Hematopoietic multipotent progenitor cell treated with erythropoietin and hydrocortisone succinate and interleukin-3 and kit ligand, for 6 days (in vitro differentiated cells): ENCODE measurements around the gene B3GALT2.
"Not testable (repeated sequence)": the region's sequence is repeated elsewhere in the genome, so short reads cannot be mapped to it uniquely, and the experiment has no call there.

ENCODE experiments used
- DNase-seq: peaks from one replicate; pipeline ENCODE4 v3.0.0-alpha.2; 2015

B3GALT2 gene, protein sequence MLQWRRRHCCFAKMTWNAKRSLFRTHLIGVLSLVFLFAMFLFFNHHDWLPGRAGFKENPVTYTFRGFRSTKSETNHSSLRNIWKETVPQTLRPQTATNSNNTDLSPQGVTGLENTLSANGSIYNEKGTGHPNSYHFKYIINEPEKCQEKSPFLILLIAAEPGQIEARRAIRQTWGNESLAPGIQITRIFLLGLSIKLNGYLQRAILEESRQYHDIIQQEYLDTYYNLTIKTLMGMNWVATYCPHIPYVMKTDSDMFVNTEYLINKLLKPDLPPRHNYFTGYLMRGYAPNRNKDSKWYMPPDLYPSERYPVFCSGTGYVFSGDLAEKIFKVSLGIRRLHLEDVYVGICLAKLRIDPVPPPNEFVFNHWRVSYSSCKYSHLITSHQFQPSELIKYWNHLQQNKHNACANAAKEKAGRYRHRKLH

DNA sequence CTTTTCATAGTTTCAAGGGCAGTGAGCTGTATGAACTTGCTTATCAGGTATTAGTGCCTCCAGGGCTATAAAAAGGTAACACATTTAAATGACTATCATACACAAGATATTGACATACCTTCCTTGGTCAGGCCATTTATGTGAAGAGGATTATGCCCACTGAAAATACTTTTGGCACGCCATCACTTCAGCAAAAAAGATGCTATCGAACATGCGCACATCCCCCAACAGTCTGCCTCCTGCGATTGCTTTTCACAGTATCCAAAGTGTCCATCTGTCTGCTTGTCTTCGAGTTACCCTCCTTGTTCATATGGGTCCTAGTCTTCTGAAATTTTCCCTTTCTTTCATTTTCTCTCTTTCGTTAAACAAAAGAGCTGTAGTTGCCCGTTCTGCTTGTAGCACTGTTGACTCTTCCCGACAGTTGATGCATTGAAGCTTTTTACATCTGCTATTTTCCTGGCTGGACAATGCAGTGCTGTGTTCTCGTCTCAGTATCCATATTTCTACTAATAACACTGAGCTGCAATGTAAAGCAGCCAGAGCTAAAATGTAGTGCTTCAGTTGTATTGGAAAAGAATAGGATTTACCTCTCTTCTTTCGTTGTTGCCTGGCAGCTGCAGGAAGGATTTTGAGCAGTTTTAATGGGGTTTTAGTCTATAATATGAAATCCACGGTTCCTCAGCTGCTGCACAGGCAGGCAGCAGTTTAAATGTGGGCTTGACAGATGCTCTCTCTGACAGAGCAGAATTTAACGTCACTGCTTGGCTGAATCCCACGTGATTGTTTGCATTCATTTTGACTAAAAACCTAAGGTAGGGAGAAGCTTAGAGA is at the start of gene B3GALT2:
Gene B3GALT2, minus strand, starts transcription at position 713 of the 831 bp plus-strand sequence. CDS start 5,051 bp downstream, outside the sequence.
- peak; percentile 41 for DNase-seq

DNA sequence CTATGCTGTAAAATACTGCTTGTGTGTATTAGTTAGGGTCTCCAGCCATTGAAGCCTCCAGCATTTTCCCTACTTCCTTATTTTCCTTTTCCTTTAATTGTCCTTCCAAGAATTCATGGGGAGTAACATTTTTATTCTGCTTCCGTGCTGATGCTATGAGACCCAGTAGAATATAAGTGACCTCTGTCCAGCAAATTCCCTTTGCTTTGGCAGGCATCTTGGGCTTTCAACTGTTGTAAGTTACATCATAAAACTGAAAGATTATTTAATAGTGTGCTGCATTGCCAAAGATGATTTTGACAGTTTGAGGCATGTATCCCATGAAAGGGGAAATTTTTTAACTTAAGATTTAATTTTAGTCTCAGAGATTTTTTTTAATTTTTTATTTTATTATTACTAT is 48.1 kb upstream of the B3GALT2 start:
- DNase-seq = no peak

DNA sequence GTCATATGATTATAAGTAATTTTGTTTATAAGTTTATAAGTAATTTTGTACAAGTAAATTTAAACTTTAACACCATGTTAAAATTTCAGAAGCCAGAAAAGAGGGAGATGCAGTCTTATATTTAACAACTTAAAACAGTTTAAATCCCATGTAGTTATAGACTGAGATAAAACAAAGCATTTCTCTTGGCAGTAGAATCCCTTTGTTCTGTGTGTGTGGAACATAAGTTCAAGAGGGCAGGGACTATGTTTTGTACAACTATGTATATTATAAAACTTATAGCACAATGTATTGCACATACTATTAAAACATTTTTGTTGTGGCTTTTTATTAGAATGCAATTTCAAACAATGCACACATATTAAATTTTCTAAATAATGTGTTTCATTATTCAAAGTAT is 44.7 kb upstream of the B3GALT2 start:
- DNase-seq = not testable (repeated sequence)

DNA sequence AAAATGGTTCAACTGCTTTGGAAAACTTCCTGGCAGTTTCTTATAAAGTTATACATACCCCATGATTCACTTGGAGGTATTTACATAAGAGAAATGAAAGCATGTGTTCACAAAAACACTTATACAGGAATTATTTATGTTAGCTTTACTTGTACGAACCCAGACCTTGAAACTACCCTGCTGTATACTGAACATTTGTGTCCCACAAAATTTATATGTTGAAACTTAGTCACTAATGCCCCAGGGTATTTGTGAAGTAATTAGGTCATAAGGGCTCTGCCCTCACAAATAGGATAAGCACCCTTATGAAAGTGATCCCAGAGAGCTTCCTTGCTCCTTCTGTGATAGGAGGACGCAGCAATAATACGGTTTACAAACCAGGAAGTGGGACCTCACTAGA is 42.7 kb upstream of the B3GALT2 start:
- DNase-seq = no peak

DNA sequence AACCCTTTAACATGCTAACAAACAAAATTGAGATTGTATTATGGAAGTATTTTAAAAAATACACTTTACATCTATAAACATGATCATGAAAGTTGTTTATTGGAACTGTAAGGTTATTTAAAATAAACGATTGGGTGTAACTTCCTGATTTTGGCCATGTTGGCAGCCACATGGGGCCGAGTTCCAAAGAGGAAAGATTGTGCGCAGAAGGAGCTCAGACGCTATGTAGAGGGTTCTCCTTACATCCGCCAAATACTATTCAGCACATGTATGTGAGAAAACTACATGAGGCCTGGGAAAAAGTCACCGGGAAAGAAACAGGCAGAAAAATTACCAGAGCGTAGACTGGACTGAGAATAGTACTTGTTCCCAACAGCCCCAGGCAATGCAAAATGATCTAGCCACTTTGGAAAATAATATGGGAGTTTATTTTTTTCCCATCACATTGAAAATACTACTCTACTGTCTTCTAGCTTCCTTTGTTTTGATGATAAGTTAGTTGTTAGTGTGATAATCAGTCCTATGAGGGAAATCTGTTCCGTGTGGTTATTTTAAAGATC is 35.7 kb upstream of the B3GALT2 start:
- DNase-seq = no peak

DNA sequence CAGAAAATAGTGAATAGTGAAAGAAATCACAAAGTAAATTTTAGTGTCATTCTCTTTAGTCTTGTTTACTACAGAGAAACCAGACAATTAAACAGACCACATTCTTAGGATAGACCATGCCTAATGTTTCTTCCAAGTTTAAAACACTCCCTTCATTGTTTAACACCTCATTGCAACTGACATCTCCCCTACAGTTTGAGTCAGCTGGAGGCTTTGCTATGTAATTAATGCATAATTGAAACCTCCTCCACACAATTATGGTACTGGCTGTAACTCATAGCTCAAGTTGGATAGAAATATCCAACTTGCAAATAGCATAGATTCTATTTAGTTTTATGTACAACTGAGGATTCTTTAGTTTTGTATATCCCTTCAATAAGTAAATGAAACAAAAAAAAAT is 35.2 kb upstream of the B3GALT2 start:
- DNase-seq = no peak

DNA sequence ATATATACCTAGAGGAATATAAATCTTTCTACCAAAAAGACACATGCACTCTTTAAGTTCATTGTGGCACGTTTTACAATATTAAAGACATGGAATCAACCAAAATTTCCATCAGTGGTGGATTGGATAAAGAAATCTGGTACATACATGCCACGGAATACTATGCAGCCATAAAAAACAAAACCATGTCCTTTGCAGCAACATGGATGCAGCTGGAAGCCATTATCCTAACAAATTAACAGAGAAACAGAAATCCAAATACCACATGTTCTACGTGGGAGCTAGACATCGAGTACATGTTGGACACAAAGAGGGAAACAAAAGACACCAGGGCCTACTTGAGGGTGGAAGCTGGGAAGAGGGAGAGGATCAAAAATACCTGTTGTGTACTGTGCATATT is 33.0 kb upstream of the B3GALT2 start:
- DNase-seq = no peak

DNA sequence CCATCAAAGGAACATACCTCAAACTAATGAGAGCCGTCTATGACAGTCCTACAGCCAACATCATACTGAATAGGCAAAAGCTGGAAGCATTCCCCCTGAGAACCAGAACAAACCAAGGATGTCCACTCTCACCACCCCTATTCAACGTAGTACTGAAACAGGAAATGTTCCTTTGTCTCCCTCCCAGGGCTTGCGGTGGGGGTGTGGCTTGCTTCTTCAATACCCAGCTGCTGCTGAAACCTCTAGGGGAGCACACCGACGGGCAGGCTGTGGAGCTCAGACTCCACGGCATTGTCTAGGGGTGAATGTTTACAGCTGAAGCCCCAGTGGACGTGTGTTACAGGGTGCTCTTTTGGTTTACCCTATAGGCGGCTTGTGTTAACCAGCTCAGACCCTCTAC is 30.5 kb upstream of the B3GALT2 start:
- DNase-seq = no peak

DNA sequence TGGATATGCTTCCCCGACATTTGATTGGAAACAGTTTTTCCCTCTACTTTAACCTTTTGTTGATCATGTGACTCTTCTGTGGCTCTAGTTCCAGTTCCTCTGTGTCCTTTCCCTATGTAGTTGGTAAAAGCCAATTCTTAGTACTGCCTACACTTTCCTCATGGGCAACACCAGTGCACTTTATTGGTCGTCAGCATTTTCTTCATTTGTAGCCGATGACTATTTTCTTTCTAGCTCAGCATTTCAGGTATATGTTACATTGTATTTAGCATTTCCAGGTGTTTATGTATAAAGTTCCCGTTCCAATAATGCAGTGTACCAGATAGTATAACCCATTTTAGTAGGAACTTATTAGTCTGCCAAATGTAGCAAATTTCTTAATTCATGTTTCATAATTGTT is 27.6 kb upstream of the B3GALT2 start:
- DNase-seq = no peak

DNA sequence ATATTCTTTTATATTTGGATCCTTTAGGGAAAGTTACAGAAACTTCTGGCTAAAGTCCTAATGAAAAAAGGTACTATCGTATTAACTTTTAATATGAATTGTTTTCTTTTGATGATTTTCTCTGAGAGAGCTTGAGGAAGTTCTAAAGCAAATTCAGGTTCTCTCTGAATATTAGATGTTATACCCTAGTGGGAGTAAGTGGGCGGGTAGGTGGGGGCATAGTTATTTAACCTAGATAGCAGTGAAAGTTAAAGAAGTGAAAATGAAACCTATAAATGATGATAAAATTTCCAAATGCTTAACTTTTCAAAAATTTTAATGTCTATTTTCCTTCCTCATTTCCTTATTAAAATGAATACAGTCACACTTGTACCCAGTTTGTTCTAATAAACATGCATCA is 26.2 kb upstream of the B3GALT2 start:
- no peak for DNase-seq

DNA sequence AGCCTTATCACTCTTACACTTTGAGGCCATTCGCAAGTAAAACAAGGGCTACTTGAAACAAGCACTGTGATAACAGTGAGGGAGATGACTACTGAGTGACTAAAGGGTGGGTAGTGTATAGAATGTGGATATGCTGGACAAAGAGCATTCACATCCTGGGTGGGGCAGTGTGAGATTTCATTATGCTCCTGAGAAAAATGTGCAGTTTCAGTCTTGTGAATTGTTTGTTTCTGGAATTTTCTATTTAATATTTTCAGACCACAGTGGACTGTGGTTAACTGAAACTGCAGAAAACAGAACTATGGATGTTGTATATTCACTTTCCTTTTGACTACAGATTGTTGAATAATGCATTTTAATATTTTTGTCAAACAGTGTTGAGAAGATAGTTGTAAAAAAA is 25.1 kb upstream of the B3GALT2 start:
- DNase-seq = no peak

DNA sequence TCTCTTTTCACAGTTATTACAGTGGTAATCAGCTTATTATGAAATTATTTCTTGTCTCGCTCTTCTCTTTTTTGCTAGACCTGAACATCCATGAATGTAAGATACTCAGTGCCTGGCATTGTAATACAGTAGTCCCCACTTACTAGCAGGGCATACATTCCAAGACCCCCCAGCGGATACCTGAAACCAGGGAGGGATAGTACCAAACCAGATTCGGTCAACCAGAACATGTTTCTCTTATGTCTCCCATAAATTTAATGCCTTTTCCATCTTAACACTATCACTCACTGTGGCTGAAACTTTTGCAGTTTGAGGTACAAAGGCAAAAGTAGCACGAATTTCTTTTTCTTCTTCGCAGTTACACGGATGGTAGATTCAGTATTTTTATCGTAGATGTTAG is 24.6 kb upstream of the B3GALT2 start:
- no peak for DNase-seq

DNA sequence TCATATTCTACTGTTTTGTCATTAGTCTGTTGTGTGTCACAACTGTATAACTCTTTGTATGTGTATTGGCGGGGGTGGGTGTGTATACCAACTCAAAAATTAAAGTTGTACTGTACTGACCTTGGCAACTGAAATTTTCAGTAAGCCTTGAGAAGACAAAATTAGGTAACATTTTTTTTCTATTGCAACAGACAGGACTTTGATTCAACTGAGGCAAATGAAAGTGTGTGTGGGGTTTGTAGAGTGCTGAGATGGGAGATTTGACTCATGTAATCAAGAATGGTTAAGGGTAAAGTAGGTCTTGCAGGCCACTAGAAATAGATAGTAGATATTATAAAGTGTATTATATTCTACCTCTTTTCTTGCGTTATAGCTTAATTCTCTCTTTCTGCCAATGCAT is 14.6 kb upstream of the B3GALT2 start:
- DNase-seq = no peak

DNA sequence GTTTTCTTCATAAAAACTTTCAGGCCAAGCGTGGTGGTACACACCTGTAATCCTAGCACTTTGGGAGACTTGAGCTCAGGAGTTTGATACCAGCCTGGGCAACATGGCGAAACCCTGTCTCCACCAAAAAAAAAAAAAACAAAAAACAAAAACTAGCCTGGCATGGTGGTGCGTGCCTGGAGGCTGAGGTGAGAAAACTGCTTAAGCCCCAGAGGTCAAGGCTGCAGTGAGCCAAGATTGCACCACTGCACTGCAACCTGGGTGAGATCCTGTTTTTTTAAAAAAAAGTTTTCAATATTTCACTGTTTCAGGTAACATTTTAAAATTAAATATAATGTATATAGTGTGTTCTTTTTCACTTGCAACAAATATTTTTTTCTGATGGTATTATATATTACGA is 13.5 kb upstream of the B3GALT2 start:
- DNase-seq = no peak

DNA sequence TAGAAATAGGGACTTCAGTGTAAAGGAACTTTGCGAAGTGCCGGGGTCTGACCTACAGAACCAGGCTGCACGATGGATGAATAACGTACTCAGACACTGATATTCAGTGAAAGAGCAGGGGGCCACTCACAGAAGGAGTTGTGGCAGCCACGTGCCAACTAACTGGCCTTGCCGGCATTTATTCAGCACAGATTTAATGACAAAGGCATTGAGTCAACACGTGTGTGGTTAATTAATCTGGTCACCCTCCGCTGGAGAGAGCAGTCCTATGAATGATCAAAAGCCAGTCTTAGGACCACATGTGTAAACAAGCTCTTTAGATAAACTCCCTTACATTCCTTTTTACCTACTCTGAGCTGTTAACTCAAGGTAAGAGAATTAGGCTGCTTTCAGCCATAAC is 6.2 kb upstream of the B3GALT2 start:
- DNase-seq = no peak

DNA sequence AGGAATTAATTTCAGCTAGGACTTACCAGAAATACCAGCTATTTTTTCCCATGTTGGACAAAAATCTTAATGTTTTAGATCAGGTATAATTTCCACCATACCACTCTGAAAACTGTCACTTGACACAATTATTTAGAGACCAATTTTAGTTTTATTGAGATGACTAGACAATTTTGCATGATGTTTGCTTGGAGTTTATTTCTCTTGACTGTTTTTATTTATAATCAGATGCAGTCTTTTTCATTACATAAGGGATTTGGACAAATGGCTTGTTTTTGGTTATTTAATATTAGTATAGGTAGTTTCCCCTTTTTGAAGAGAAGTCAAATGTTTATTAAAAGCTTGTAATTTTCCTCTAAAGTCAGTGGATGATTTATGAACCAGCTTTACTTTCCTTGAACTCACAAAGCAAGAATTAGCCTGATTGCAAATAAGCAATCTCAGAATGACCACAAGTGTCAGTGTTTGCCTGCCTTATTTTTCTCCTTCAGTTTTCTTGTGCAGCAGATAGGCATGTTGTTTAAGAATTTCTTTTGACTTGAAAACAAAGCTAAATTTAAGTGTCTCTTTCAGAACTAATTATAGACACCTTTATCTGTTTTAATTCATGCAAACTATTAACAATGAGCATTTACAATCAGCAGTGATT is 3.8 kb upstream of the B3GALT2 start:
- DNase-seq = no peak

DNA sequence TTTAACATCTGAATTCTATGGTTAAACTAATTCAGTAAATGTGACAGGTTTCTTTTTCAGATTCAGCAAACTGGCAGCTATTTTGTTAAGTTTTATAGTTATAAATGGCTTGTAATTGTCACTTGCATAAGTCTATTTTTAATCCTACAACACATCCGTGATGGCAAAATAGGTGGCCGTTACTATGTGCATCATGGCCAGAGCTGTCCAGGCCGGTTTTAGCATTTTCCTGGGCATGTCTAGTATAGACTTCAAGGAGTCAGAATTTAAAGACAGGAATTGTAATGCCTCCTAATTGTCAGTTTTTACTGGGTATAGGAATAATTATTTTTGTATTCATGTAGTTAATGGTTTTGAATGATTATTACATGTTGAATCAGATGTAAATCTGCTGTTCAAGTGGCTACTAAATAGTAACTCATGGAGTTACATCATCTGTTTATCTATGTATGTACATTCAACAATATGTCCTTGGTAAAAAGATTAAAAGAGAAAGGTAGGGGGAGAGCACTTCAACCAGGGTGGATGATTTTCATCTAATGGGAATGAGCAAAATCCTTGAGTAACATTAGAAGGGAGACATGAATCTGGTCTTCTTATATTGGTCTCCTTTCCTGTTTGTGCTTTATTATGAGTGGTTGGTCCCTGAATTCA is 3.2 kb upstream of the B3GALT2 start:
- DNase-seq = no peak

DNA sequence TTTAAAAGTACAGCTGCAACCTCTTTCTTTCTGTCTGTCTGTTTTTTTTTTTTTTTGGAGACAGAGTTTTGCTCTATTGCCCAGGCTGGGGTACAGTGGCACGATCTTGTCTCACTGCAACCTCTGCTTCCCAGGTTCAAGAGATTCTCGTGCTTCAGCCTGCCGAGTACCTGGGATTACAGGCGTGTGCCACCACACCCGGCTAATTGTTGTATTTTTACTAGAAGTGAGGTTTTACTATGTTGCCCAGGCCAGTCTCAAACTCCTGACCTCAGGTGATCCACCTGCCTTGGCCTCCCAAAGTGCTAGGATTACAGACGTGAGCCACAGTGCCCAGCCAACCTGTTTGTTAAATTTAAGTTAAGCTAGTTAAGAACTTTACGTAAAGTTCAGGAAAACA is 2.5 kb upstream of the B3GALT2 start:
- DNase-seq = not testable (repeated sequence)

DNA sequence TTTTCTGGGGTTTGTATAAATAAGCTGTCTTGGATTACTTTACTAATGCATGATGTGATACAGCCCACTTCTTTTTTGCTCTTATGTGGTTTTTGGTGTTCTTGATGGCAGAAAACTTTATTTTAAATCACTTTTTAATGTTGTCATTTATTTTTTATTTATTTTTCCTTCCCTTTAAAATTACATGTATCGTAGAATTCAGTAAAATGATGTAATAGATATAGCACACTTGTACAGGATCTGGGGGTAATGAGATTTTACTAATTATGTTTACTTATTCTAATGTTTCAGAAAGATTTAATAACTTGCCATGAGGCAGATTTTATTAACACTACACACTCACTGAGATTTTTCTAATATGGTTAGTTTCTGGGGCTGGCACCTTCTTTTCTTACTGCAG is 701 bp upstream of the B3GALT2 start:
- DNase-seq = no peak

DNA sequence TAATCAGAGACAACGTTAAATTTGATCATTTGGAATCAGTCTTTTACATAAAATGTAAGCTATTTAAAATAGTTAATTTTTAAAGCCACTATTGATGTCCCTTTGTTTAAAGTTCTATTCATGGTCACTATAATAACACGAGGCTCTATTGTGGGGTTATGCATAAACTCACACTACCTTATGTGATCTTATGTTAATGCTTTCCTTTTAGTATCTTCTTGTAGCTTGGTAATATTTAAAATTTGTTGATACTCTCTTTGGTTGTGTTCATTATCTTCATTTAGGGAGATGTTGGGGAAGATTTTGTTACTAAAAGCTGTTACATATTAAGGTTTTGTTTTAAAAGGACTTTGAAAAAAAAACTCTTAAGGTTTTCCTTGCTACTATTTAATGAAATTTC is 1.2 kb downstream of the B3GALT2 start:
- no peak for DNase-seq

DNA sequence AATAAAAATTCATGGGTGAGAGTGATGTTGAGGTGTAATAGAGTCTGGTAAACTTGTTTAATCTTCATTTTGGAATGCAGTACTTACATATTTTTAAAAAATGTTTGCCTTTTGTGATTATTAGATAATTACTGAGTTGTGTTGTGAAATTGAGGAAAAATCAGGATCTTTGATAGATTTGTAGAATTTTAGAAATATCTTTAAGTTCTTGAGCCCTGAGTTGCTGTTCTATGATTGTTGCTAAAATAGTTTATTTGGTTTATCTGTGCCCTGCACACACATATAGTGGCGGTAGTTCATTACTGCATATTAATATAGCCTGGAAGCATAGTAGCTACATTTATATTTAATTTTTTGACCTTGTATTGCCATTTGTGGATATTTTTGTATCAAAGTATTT is 1.6 kb downstream of the B3GALT2 start:
- DNase-seq = no peak

DNA sequence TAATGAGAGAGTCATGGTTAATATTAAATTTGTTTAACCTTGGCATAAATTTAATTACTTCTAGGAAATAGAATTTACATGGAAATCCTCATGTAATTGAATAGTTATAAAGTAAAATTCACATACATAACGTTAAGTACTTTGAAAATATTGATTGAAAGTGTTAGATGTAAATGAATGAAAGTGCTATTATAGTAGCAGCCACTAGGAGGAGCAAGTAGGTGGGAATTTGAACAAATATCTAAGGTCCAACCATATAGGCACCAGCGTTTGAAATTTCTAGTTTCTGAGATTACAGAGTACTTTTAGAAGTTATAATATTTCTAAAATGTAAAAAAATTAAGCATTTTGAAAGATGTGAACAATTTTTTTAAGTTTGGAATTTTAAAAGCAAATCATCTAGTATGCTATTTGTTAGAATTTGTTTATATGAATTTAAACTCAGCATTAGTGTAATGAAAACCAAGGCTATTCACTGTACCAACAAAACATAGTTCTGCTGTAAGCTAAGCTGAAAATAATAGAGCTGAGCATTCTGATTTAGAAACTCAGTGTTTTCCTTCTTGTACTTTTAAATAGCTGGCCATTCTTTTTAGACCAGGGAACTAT is 3.3 kb downstream of the B3GALT2 start:
- DNase-seq = peak; percentile 82
